Breast epithelium (tissue), 4 donors: ENCODE results near the gene CCDC107. TPM values are rescaled to one million over a fixed set of nuclear protein-coding genes. Genes with fewer than 3 reads are reported as not detected.
"Not testable (repeated sequence)": the region's sequence is repeated elsewhere in the genome, so short reads cannot be mapped to it uniquely, and the experiment has no call there.

Experiments used
- DNase-seq, 2 donors: peaks; one replicate each; pipeline ENCODE4 v3.0.0-alpha.2; 2019; ENCODE audit warnings: low spot score in 2 of 2
- H3K27ac ChIP-seq, 2 donors: fragments of 200-600 bp; sonication (generic) in 1 of 2; one replicate each; pipeline ENCODE4 v1.5.1; 2016 to 2019; ENCODE audit warnings: mild to moderate bottlenecking in 1 of 2
- H3K27me3 ChIP-seq, 2 donors: fragments of 200-600 bp; sonication (generic) in 1 of 2; one replicate each; pipeline versions ENCODE4 v1.5.1 to v1.6.0; 2017 to 2019; ENCODE audit warnings: control low read depth in 1 of 2, mild to moderate bottlenecking in 1 of 2
- H3K36me3 ChIP-seq: fragments of 200-600 bp; one replicate; pipeline ENCODE4 v1.5.1; 2019
- H3K4me1 ChIP-seq, 2 donors: fragments of 200-600 bp; sonication (generic); one replicate each; pipeline ENCODE4 v1.5.1; 2016 to 2019; ENCODE audit warnings: control low read depth in 1 of 2
- H3K4me3 ChIP-seq, 3 donors: fragments of 200-600 bp; sonication (generic); 1 replicate in 2 of 3; 2 replicates in 1 of 3; pipeline ENCODE4 v1.5.1; 2016 to 2019; ENCODE audit warnings: mild to moderate bottlenecking in 3 of 3, moderate library complexity in 2 of 3
- H3K9me3 ChIP-seq, 2 donors: fragments of 200-600 bp; sonication (generic) in 1 of 2; one replicate each; pipeline ENCODE4 v1.5.1; 2016 to 2019; ENCODE audit warnings: control low read depth in 1 of 2
- POLR2A ChIP-seq: fragments of 450-650 bp; IDR thresholded peaks from one replicate; pipeline ENCODE4 v1.6.1; 2016; ENCODE audit warnings: antibody characterized with exemption, mild to moderate bottlenecking, moderate library complexity
- POLR2AphosphoS5 ChIP-seq, 3 donors: sonication (generic); formaldehyde crosslinking; IDR thresholded peaks; one replicate each; pipeline ENCODE4 v1.6.1; 2017; ENCODE audit warnings: antibody characterized with exemption in 3 of 3
- intact Hi-C: fragments of 100-400 bp; cut with DNase I; formaldehyde crosslinking; loops from one replicate; pipeline ENCODE4 v1.15.1; 2023; ENCODE audit warnings: low total_unique reads
- total RNA-seq, 3 donors: library from RNA; depleted of rRNA; stranded (reverse); fragments of >200 nt; gene quantifications; one replicate each; pipeline ENCODE4 v1.1.0, GENCODE V29; 2016
- TF ChIP-seq, protein P1 (sequence below), 3 donors: fragments of 450-650 bp; IDR thresholded peaks; one replicate each; pipeline ENCODE4 v1.5.1; 2016 to 2017; ENCODE audit warnings: antibody characterized with exemption in 3 of 3, mild to moderate bottlenecking in 3 of 3, moderate library complexity in 3 of 3

Gene CCDC107, protein sequence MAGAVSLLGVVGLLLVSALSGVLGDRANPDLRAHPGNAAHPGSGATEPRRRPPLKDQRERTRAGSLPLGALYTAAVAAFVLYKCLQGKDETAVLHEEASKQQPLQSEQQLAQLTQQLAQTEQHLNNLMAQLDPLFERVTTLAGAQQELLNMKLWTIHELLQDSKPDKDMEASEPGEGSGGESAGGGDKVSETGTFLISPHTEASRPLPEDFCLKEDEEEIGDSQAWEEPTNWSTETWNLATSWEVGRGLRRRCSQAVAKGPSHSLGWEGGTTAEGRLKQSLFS
- 100 to 1,000 TPM in 1 of 3 donors, 10 to 100 TPM in 2; 18.3 to 102 (median 35.4) TPM for total RNA-seq

GRCh38 chr9:35658137-35658967 is at the start of gene CCDC107:
Gene CCDC107 (plus strand): TSS chr9:35658292. CDS start chr9:35658380, 88 bp downstream.
- Histone ChIP-seq H3K4me3 (peak within 1 kb of the TSS; percentile 89 to 96 (median 92)), H3K36me3 (no peaks in the 10 kb centered on the region), H3K9me3 (no peaks in the 10 kb centered on the region), H3K27me3 (no peaks in the 10 kb centered on the region), H3K27ac (peak within 1 kb of the TSS; percentile 98), H3K4me1 (no peaks in the 10 kb centered on the region)
- DNase-seq: peak; percentile 75 to 79
- intact Hi-C loops: loop anchor here (5.0 kb wide), 1 partner anchor 174 kb away; no protein-coding TSS in a partner anchor
- TF ChIP-seq POLR2A (peak; percentile 52), POLR2AphosphoS5 (IDR thresholded peaks at IDR 0.05) (peak in 2 of 3 donors; percentile 22 to 23)
- TF ChIP-seq, protein P1, sequence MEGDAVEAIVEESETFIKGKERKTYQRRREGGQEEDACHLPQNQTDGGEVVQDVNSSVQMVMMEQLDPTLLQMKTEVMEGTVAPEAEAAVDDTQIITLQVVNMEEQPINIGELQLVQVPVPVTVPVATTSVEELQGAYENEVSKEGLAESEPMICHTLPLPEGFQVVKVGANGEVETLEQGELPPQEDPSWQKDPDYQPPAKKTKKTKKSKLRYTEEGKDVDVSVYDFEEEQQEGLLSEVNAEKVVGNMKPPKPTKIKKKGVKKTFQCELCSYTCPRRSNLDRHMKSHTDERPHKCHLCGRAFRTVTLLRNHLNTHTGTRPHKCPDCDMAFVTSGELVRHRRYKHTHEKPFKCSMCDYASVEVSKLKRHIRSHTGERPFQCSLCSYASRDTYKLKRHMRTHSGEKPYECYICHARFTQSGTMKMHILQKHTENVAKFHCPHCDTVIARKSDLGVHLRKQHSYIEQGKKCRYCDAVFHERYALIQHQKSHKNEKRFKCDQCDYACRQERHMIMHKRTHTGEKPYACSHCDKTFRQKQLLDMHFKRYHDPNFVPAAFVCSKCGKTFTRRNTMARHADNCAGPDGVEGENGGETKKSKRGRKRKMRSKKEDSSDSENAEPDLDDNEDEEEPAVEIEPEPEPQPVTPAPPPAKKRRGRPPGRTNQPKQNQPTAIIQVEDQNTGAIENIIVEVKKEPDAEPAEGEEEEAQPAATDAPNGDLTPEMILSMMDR (IDR thresholded peaks at IDR 0.05): peak; percentile 37 to 75 (median 48)

DNA sequence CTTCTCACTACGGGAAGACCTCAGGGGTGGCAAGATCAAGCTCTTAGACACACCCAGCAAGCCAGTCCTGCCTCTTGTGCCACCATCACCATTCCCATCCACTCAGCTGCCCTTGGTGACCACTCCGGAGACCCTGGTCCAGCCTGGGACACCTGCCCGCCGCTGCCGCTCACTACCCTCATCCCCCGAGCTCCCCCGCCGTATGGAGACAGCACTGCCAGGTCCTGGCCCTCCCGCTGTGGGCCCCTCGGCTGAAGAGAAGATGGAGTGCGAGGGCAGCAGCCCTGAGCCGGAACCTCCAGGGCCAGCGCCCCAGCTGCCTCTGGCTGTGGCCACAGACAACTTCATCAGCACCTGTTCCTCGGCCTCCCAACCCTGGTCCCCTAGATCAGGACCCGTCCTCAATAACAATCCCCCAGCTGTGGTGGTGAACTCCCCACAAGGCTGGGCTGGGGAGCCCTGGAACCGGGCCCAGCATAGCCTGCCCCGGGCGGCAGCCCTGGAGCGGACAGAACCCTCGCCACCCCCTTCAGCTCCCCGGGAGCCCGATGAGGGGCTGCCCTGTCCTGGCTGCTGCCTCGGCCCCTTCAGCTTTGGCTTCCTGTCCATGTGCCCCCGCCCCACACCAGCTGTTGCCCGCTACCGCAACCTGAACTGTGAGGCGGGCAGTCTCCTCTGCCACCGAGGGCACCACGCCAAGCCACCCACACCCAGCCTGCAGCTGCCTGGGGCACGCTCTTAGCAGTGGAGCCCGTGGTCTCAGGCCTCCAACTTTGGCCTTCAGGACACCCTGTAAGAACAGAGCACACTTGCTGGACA is 48.9 kb upstream of the CCDC107 start:
- no peak for DNase-seq
- H3K27me3 ChIP-seq: no peaks in the 10 kb centered on the region
- H3K9me3 ChIP-seq: no peaks in the 10 kb centered on the region
- peaks cover 5 to 10% of the 10 kb centered on the region in 2 donors for H3K4me1 ChIP-seq
- H3K27ac ChIP-seq: peak overlapping the region in 1 of 2 donors; percentile 12
- TF ChIP-seq, protein P1 (IDR thresholded peaks at IDR 0.05): no peak
- no peak for TF ChIP-seq POLR2AphosphoS5 (IDR thresholded peaks at IDR 0.05)
- intact Hi-C loops: loop anchor here (5.0 kb wide), 1 partner anchor 43 kb away; the partner anchor contains the start of gene SIT1
- no peak overlapping the region for H3K4me3 ChIP-seq
- H3K36me3 ChIP-seq: peaks cover 9% of the 10 kb centered on the region

DNA sequence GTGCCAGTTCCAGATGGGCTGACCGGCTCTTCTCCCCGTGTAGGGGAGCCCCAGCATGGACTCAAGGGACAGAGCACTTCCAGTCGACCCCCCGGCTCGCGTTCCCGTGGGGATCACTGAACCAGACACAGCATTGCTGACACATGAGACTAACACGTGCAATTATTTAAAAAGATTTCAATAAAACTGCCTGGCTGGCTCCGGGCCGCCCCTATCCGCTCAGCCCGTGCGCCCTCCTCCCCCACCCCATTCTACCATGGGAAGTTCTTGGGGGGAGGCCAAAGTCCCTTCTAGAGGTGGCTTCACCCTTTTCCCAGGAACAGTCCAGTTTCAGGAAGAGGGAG is 48.3 kb upstream of the CCDC107 start:
- Histone ChIP-seq H3K27ac (peak overlapping the region in 1 of 2 donors; percentile 12), H3K4me3 (no peak overlapping the region), H3K27me3 (no peaks in the 10 kb centered on the region), H3K9me3 (no peaks in the 10 kb centered on the region), H3K36me3 (peaks cover 9% of the 10 kb centered on the region), H3K4me1 (peaks cover 5 to 10% of the 10 kb centered on the region in 2 donors)
- TF ChIP-seq POLR2A (no peak), POLR2AphosphoS5 (IDR thresholded peaks at IDR 0.05) (no peak)
- TF ChIP-seq, protein P1 (IDR thresholded peaks at IDR 0.05): no peak
- intact Hi-C loops: loop anchor here (5.0 kb wide), 1 partner anchor 43 kb away; the partner anchor contains the start of gene SIT1
- DNase-seq: no peak

DNA sequence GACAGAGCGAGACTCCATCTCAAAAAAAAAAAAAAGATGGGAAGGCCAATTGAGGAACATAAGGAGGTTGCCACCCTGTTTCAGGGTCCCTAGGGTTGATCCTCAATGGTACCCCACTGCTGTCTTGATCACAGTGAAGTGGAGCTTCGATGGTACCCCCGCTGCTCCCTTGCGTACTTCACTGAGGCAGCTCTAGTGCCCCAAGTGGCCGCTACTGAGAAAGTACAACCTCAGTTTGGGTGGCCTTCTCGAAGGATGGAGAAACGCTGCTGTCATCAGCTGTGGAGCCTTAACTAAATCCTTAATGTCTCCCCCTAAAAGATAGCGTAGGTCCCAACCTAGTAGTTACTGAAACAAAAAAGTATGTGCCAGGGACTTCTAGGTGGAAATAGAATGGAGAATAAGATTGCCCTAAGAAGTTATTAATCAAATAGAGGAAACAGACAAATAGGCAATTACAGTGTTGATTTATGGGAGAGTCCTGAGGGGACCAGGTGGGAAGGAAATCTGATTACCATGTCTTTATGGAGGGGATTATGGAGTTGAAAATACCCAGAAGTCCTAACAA is 46.8 kb upstream of the CCDC107 start:
- peaks cover 9% of the 10 kb centered on the region for H3K36me3 ChIP-seq
- intact Hi-C loops: no loop called here
- no peaks in the 10 kb centered on the region for H3K27me3 ChIP-seq
- H3K4me1 ChIP-seq: peaks cover 2 to 5% of the 10 kb centered on the region in 2 donors
- H3K4me3 ChIP-seq: no peak overlapping the region
- no peak for TF ChIP-seq POLR2AphosphoS5 (IDR thresholded peaks at IDR 0.05)
- TF ChIP-seq, protein P1 (IDR thresholded peaks at IDR 0.05): peak; percentile 33 to 49 (median 36)
- no peak for DNase-seq
- no peak overlapping the region for H3K27ac ChIP-seq
- H3K9me3 ChIP-seq: no peaks in the 10 kb centered on the region

- H3K9me3 ChIP-seq, DNase-seq, intact Hi-C loops, H3K4me1 ChIP-seq, H3K36me3 ChIP-seq, H3K27me3 ChIP-seq, H3K27ac ChIP-seq, H3K4me3 ChIP-seq: not testable (repeated sequence)
Observed at GRCh38 chr9:35612066-35612465, 46.0 kb upstream of the CCDC107 start.
